Measurements from ENCODE around the gene ZNF527.
"Not testable (repeated sequence)": the region's sequence is repeated elsewhere in the genome, so short reads cannot be mapped to it uniquely, and the experiment has no call there.

ZNF527 gene

GRCh38 chr19:37370386-37370879 lies 466 bp upstream of the ZNF527 start:
- ATAC-seq (replicated peaks; ENCODE audit: extremely low read depth, poor library complexity, severe bottlenecking) = peak; percentile 60
- Mint-ChIP-seq H3K4me1 (peaks cover 15% of the 10 kb centered on the region), H3K27ac (ENCODE audit: low read depth) (peak overlapping the region; percentile 52), H3K4me3 (peak overlapping the region; percentile 94)
- not testable (repeated sequence) for H3K27me3 Mint-ChIP-seq; H3K9me3 Mint-ChIP-seq; H3K36me3 Mint-ChIP-seq (ENCODE audit: insufficient read depth); DNase-seq (ENCODE audit: low spot score in 2 of 2)

GRCh38 chr19:37389234-37389633 lies 18.3 kb downstream of the ZNF527 start:
- H3K27ac Mint-ChIP-seq (ENCODE audit: low read depth) = no peak overlapping the region
- ATAC-seq (replicated peaks; ENCODE audit: extremely low read depth, poor library complexity, severe bottlenecking) = no peak
- no peak for DNase-seq (ENCODE audit: low spot score in 2 of 2)
- H3K4me1 Mint-ChIP-seq = no peaks in the 10 kb centered on the region
- no peak overlapping the region for H3K4me3 Mint-ChIP-seq
- peaks cover 18% of the 10 kb centered on the region for H3K36me3 Mint-ChIP-seq (ENCODE audit: insufficient read depth)
- peaks cover 37% of the 10 kb centered on the region for H3K9me3 Mint-ChIP-seq
- H3K27me3 Mint-ChIP-seq = no peaks in the 10 kb centered on the region

- peaks cover 39% of the 10 kb centered on the region for H3K9me3 Mint-ChIP-seq
- not testable (repeated sequence) for H3K27ac Mint-ChIP-seq (ENCODE audit: low read depth); H3K27me3 Mint-ChIP-seq; ATAC-seq (replicated peaks; ENCODE audit: extremely low read depth, poor library complexity, severe bottlenecking); H3K4me3 Mint-ChIP-seq; DNase-seq (ENCODE audit: low spot score in 2 of 2); H3K4me1 Mint-ChIP-seq; H3K36me3 Mint-ChIP-seq (ENCODE audit: insufficient read depth)
Observed at GRCh38 chr19:37391399-37391798, 20.5 kb downstream of the ZNF527 start.

- Mint-ChIP-seq H3K27me3 (no peaks in the 10 kb centered on the region), H3K4me3 (no peak overlapping the region), H3K27ac (ENCODE audit: low read depth) (no peak overlapping the region), H3K36me3 (ENCODE audit: insufficient read depth) (peaks cover 4% of the 10 kb centered on the region), H3K4me1 (no peaks in the 10 kb centered on the region), H3K9me3 (peaks cover 31% of the 10 kb centered on the region)
- no peak for ATAC-seq (replicated peaks; ENCODE audit: extremely low read depth, poor library complexity, severe bottlenecking)
- DNase-seq (ENCODE audit: low spot score in 2 of 2) = no peak
Observed at GRCh38 chr19:37401078-37401477, 30.2 kb downstream of the ZNF527 start.

GRCh38 chr19:37403403-37403802 lies 32.5 kb downstream of the ZNF527 start:
- DNase-seq (ENCODE audit: low spot score in 2 of 2) = no peak
- H3K36me3 Mint-ChIP-seq (ENCODE audit: insufficient read depth) = peaks cover 4% of the 10 kb centered on the region
- H3K9me3 Mint-ChIP-seq = peaks cover 27% of the 10 kb centered on the region
- H3K4me1 Mint-ChIP-seq = no peaks in the 10 kb centered on the region
- no peak for ATAC-seq (replicated peaks; ENCODE audit: extremely low read depth, poor library complexity, severe bottlenecking)
- no peak overlapping the region for H3K4me3 Mint-ChIP-seq
- H3K27me3 Mint-ChIP-seq = no peaks in the 10 kb centered on the region
- no peak overlapping the region for H3K27ac Mint-ChIP-seq (ENCODE audit: low read depth)

GRCh38 chr19:37406140-37406846 lies 35.4 kb downstream of the ZNF527 start:
- not testable (repeated sequence) for ATAC-seq (replicated peaks; ENCODE audit: extremely low read depth, poor library complexity, severe bottlenecking); H3K4me1 Mint-ChIP-seq; H3K4me3 Mint-ChIP-seq; H3K27me3 Mint-ChIP-seq; H3K36me3 Mint-ChIP-seq (ENCODE audit: insufficient read depth); DNase-seq (ENCODE audit: low spot score in 2 of 2); H3K27ac Mint-ChIP-seq (ENCODE audit: low read depth)
- peaks cover 16% of the 10 kb centered on the region for H3K9me3 Mint-ChIP-seq

- H3K27me3 Mint-ChIP-seq = no peaks in the 10 kb centered on the region
- peaks cover 15% of the 10 kb centered on the region for H3K9me3 Mint-ChIP-seq
- no peak overlapping the region for H3K4me3 Mint-ChIP-seq
- peaks cover 3% of the 10 kb centered on the region for H3K36me3 Mint-ChIP-seq (ENCODE audit: insufficient read depth)
- H3K27ac Mint-ChIP-seq (ENCODE audit: low read depth) = no peak overlapping the region
- DNase-seq (ENCODE audit: low spot score in 2 of 2) (no peak), ATAC-seq (replicated peaks; ENCODE audit: extremely low read depth, poor library complexity, severe bottlenecking) (no peak)
- no peaks in the 10 kb centered on the region for H3K4me1 Mint-ChIP-seq
Observed at GRCh38 chr19:37412700-37413099, 41.8 kb downstream of the ZNF527 start.

- Mint-ChIP-seq H3K4me1 (no peaks in the 10 kb centered on the region), H3K27ac (ENCODE audit: low read depth) (no peak overlapping the region), H3K9me3 (peaks cover 20% of the 10 kb centered on the region), H3K27me3 (no peaks in the 10 kb centered on the region), H3K36me3 (ENCODE audit: insufficient read depth) (peaks cover 3% of the 10 kb centered on the region), H3K4me3 (no peak overlapping the region)
- DNase-seq (ENCODE audit: low spot score in 2 of 2) = no peak
- ATAC-seq (replicated peaks; ENCODE audit: extremely low read depth, poor library complexity, severe bottlenecking) = no peak
Observed at GRCh38 chr19:37413313-37414084, 42.6 kb downstream of the ZNF527 start.
